NCI-H2196 (cell line): Measurements from ENCODE around the gene TPRN.

ENCODE experiments used
- DNase-seq: peaks from one replicate; lab custom pipeline; 2025; ENCODE audit not compliant: unreplicated experiment; lab: John Stamatoyannopoulos, UW

The TPRN gene

DNA sequence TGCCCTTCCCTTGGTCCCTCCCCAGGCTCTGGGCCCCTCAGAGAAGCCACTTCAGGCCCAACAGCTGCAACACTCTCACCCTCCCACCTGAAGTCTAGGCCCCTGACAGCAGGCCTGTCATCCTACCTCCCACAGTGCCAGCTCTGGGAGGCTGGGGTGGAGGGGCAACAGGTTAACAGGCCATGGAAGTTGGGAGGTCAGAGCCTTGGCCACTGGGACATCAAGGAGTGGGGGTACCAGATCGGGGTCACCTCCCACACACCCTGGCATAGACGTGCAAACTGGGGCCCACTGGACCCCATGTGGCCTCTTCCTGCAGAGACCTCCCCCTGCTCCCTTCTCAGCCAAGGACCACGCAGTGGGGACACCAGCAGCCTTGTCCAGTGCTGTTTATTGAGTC is 9.3 kb downstream of the TPRN start:
- no peak for DNase-seq

DNA sequence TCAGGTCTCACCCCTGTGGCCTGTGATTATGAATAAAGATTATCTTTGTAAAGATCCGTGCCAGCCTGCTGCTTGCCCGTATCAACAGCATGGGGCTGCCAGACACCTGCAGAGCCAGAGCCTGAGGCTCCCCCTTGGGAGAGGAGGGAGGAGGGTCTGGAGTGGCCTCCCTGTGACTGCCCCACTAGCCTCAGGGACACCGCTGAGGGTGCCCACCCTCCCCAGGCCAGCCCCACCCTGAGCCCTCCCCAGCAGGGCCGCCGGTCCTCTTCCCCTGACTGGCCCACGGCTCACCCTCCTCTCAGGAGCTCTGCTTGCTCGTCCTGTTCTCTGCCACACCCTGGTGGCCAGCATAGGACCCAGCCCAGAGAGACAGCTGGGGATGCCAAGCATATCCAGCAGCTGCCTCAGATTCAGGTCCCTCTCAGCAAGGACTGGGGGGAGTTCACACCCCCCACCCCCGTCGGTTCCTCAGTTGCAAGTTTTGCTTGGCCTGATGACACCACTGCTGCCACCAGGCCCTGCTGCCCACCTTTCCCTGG is 10.2 kb downstream of the TPRN start:
- no peak for DNase-seq

- DNase-seq: no peak
Measured at GRCh38 chr9:137189297-137190295, 10.9 kb downstream of the TPRN start.

DNA sequence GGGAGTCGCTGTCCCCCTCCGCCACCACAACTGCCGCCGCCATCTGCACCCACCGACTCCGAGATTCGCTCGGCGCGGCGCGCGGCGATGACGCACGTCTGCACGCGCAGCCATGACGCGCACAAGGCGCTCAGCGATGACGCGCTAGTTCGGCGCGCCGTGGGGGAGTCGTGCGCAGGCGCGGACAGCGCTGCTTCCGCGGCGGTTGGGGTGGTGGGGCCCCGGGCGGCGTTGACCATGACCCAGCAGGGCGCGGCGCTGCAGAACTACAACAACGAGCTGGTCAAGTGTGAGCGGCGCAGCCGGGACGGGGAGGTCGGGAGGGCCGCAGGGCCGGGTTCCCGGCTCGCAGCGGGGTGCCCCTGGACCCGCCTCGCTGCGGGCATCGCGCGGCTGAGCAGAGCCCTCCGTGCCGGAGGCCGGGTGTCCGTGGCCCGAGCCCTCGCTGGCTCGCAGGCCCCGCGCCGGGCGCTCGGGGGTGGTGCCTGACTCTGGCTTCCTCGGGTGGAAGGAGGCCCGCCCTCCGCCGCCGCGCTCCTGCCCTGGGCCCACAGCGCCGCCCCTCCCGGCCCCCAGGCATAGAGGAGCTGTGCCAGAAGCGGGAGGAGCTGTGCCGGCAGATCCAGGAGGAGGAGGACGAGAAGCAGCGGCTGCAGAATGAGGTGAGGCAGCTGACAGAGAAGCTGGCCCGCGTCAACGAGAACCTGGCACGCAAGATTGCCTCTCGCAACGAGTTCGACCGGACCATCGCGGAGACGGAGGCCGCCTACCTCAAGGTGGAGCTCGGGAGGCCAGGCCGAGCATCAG is 11.8 kb downstream of the TPRN start, which contains the start of the genes ANAPC2 and SSNA1:
ANAPC2 (minus strand) TSS at position 71 of the 807 bp plus-strand sequence; CDS start at position 43, 28 bp downstream.
SSNA1 (plus strand) TSS at position 187 of the 807 bp plus-strand sequence; CDS start at position 238, 51 bp downstream.
- DNase-seq: peak; percentile 96

- no peak for DNase-seq
Measured at GRCh38 chr9:137188086-137188489, 12.5 kb downstream of the TPRN start.

- no peak for DNase-seq
Measured at GRCh38 chr9:137187386-137187785, 13.2 kb downstream of the TPRN start.

DNA sequence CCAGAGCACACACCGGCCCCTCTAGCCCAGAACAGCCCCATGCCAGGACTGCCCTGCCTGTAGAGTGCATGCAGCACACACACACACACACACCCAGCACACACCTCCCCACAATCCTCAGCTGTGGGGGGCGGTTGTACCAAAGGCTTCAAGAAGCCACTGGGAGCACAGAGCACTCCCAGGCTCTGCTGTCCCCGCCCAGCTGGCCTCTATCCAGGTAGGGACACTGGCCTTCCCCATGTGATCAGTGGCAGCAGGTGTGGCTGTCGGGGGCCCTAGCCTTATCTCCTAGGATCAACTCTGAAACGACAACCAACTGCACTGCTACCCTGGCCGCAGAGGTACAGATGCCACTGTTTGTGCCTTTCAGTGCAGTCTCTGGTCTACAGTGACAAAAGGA is 14.2 kb downstream of the TPRN start:
- DNase-seq: peak; percentile 14

DNA sequence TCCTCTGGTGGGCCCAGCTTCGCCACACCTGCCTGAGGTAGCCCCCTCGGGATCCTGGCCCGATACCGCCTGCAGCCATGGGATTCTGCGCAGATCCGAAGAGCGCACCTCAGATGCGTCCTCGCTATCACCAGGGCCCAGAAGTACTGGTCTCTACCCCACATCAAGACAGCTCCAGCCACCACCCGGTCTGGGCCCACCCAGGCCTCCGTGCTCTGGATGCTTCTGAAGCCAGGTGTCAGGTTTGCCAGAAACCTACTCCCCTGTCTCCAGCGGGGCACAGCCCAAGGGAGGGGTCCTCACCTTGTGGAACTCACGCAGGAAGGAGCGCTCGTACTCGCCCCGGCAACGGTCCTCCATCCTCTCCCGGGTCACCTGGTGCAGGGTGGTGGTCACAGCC is 14.6 kb downstream of the TPRN start:
- DNase-seq: no peak

GRCh38 chr9:137184881-137185660 is 15.5 kb downstream of the TPRN start:
- no peak for DNase-seq

GRCh38 chr9:137183980-137184595 is 16.5 kb downstream of the TPRN start:
- DNase-seq: no peak

DNA sequence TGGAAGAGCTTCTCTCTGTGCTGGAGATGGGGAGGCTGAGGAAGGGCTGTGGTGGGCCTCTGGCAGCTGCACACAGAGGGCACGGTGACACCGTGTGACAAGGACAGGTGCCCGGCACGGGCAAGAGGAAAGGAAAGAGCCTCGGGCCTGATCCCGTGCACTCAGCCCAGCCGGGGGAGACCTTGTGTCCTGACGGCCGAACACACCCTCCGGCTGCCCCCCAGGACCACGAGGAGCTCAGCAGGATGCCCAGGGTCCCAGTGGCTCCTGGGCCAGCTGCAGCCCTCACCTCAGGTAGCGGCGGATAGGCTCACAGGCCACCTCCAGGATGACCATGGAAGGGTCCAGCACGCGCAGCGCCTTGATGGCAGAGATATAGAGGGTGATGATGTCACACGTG is 17.7 kb downstream of the TPRN start:
- DNase-seq: no peak

- no peak for DNase-seq
Measured at GRCh38 chr9:137181680-137182079, 18.9 kb downstream of the TPRN start.

DNA sequence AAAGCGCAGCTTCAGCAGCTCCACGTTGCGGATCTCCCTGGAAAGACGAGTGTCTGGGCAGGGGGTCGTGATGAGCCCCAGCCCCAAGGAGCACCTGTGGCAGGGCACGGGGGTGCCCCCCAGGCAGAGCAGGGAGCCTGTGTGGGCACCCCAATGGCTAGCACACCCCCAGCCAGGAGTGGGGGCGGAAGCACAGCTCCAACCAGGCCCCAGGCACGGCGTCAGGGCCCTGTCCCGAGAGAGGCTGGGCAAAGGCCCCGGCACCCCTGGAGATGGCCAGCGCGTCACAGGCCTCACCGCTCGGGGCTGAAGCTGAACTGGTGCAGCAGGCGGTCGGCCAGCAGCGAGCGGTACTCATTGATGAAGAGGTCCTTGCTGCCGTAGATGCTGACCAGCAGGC is 20.1 kb downstream of the TPRN start:
- DNase-seq: no peak

- DNase-seq: no peak
Measured at GRCh38 chr9:137179761-137180160, 20.8 kb downstream of the TPRN start.

- no peak for DNase-seq
Measured at GRCh38 chr9:137178939-137179630, 21.5 kb downstream of the TPRN start.

DNA sequence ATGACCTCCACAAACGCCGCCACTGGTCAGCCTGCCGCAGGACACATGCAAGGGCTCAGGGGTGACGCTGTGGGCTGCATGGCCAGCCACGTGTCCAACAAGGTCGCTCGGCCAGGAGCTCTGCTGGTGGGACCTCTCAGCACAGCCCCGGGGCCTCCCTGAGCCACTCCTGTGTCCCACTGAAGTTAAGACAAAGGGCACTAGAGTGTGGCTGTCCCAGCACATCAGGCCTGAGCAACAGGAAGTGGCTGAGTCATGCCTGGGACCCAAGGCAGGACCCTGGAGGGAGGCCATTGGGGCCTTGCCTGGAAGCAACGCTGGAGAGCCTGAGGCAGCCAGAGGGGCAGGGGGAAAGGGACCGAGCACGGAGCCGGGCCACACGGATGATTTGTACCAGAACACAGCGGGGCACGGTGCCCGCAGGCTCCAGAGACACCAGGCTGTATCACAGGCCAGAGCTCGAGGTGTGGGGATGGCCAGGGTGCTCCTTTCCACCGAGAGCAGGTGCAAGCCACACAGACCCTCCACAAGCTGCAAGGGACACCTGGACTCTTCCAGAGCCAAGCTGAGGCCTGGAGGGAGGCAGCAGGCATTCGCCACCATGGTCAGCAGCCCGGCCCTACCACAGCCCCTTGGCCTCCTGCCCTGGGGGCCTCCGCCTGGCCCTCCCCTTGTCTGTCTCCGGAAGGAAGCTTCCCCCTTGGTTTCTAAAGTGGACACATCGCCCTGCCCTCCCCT is 22.2 kb downstream of the TPRN start:
- DNase-seq: no peak

- DNase-seq: peak; percentile 62
Measured at GRCh38 chr9:137176302-137177182, 24.0 kb downstream of the TPRN start.
